ENCODE measurements around the gene TCAF1.

DNA sequence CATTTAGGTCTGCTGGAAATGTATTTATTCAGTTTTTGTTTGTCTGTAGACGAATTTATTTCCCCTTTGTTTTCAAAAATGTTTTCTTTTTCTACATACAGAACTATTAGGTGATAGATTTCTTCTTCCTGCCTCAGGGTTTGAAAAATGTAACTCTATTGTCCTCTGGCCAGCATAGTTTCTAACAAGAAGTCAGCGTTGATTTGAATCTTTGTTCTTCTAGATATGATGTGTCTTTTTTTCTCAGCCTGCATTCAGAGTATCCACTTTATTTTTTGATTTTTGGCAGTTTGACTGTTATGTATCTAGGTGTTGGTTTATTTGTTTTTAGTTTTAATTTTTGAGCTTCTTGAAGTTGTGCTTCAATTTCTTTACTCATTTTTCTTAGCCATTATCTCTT lies 45.1 kb upstream of the TCAF1 start:
- TF ChIP-seq, protein P1, sequence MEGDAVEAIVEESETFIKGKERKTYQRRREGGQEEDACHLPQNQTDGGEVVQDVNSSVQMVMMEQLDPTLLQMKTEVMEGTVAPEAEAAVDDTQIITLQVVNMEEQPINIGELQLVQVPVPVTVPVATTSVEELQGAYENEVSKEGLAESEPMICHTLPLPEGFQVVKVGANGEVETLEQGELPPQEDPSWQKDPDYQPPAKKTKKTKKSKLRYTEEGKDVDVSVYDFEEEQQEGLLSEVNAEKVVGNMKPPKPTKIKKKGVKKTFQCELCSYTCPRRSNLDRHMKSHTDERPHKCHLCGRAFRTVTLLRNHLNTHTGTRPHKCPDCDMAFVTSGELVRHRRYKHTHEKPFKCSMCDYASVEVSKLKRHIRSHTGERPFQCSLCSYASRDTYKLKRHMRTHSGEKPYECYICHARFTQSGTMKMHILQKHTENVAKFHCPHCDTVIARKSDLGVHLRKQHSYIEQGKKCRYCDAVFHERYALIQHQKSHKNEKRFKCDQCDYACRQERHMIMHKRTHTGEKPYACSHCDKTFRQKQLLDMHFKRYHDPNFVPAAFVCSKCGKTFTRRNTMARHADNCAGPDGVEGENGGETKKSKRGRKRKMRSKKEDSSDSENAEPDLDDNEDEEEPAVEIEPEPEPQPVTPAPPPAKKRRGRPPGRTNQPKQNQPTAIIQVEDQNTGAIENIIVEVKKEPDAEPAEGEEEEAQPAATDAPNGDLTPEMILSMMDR (IDR thresholded peaks at IDR 0.05; ENCODE audit: low read depth, low read length, poor library complexity, severe bottlenecking): no peak
- TF ChIP-seq EZH2phosphoT487 (IDR thresholded peaks at IDR 0.05; ENCODE audit: borderline replicate concordance, low read length): no peak
